Measurements from ENCODE around the gene TET3. TPM values are rescaled to one million over a fixed set of nuclear protein-coding genes. Genes with fewer than 3 reads are reported as not detected.

The TET3 gene
- total and polyA plus RNA-seq, 9 of the 15 experiments (the other 6 are each of a cell fraction or from before 2014, with no cell fraction given), result 0.35 to 16.3 (median 5.5) TPM

DNA sequence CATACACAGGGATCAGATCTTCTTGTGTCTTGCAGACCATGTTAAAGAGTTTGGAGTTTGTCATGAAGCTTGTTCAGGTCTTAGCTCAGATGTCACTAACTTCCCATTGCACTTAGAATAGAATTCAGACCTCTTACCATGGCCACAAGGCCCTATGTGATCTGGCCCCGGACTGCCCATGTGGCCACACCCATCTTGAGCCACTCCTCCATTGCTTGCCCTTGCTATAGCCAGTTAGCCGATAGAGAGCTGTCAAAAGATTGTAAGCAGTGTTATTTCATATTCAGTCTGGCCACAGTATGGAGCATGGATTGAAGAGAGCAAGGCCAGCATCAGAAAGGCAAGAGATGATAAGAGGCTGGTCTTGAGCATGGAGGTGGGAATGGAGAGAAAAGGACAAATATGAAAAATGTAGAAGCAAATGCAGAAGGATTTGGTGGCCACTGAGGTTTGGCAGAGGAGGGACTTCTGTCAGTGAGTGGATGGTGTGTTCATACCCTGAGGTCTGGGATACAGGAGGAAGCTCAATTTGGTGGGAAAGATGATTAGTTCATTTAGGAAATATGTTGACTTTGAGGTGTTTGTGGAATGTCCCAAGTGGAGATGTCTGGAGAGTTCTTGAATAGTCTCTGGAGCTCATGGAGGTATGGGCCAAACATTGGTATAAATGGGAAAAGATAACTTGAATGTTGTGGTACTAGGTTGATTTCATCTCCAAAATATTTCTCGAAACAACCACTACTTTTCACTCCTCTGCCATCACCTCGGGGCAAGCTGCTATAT is 47.4 kb upstream of the TET3 start:
- Histone ChIP-seq H3K9ac (ENCODE audit: insufficient read depth in 1 of 2, low read depth in 2 of 2, low read length in 2 of 2) (peak overlapping the region in 1 of 2 experiments; percentile 1; a peak in 1 of 4 replicates), H3K36me3 (ENCODE audit: control insufficient read depth, insufficient read depth, low read length) (peaks cover 76% of the 10 kb centered on the region), H3K9me3 (replicated peaks; ENCODE audit: control insufficient read depth, insufficient read depth, low read depth, low read length) (no peaks in the 10 kb centered on the region), H3K4me3 (no peak overlapping the region), H3K4me2 (ENCODE audit: insufficient read depth, low read length) (no peak overlapping the region), H3K27me3 (ENCODE audit: control insufficient read depth in 2 of 2, insufficient read depth in 2 of 2, low read length in 2 of 2) (no peaks in the 10 kb centered on the region), H4K20me1 (replicated peaks; ENCODE audit: control insufficient read depth, insufficient read depth, low read length) (peaks cover 21% of the 10 kb centered on the region), H3K4me1 (replicated peaks in 1 of 2; ENCODE audit: control insufficient read depth in 2 of 2, insufficient read depth in 2 of 2, low read length in 2 of 2) (peaks cover 0 to 5% of the 10 kb centered on the region in 2 experiments; a peak in 2 of 5 replicates), H2AFZ (ENCODE audit: low read depth, low read length) (no peak overlapping the region), H3K9me1 (ENCODE audit: control insufficient read depth, insufficient read depth, low read length) (peaks cover 3% of the 10 kb centered on the region), H3K79me2 (ENCODE audit: control insufficient read depth, insufficient read depth, low read length) (peaks cover 90% of the 10 kb centered on the region), H3K27ac (ENCODE audit: extremely low read depth, low read depth, low read length) (no peak overlapping the region)
- ChIA-PET POLR2A (interaction anchor here (1.1 to 1.7 kb wide), 3 partner anchors 17 to 45 kb away, joined by 3 to 4 read pairs (median 3); no protein-coding TSS in a partner anchor), CTCF (ENCODE audit: low intra/inter-chr PET ratio) (no interaction called here)
- ATAC-seq (peak; percentile 85), FAIRE-seq (peak; percentile 59), DNase-seq (ENCODE audit: extremely low read depth in 1 of 4, low spot score in 3 of 4) (peak in 2 of 4 experiments; percentile 21 to 35)
- 42% methylated on average over 4 of the region's 4 CpGs for WGBS (ENCODE audit: insufficient coverage, low coverage, missing lambda C conversion rate)
- in situ Hi-C loops (cut with MboI) (no loop called here), intact Hi-C loops (cut with micrococcal nuclease) (no loop called here)
- BruUV-seq (replicated peaks), result no TSS peak
- no peak for TF ChIP-seq ZZZ3 (IDR thresholded peaks at IDR 0.05)
- no peak for TF ChIP-seq E2F3 (CRISPR knock-in tag; IDR thresholded peaks at IDR 0.05)
- TF ChIP-seq ZFP30 (CRISPR knock-in tag; IDR thresholded peaks at IDR 0.05; ENCODE audit: borderline replicate concordance), result no peak
- TF ChIP-seq, protein P1, sequence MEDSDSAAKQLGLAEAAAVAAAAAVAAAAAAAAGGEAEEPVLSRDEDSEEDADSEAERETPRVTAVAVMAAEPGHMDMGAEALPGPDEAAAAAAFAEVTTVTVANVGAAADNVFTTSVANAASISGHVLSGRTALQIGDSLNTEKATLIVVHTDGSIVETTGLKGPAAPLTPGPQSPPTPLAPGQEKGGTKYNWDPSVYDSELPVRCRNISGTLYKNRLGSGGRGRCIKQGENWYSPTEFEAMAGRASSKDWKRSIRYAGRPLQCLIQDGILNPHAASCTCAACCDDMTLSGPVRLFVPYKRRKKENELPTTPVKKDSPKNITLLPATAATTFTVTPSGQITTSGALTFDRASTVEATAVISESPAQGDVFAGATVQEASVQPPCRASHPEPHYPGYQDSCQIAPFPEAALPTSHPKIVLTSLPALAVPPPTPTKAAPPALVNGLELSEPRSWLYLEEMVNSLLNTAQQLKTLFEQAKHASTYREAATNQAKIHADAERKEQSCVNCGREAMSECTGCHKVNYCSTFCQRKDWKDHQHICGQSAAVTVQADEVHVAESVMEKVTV (CRISPR knock-in tag; IDR thresholded peaks at IDR 0.05), result 0 out of 2 replicates have a peak, but pooled peaks have one; percentile 8
- TF ChIP-seq POLR2B (IDR thresholded peaks at IDR 0.05; ENCODE audit: low read depth, partially characterized antibody), result peak; percentile 36

All from K562 (cell line).